Coronary artery (tissue), 2 donors: ENCODE data around the gene TTC7B.
"Not testable (repeated sequence)": the region's sequence is repeated elsewhere in the genome, so short reads cannot be mapped to it uniquely, and the experiment has no call there.

Experiments used
- DNase-seq: peaks from one replicate; pipeline ENCODE4 v3.0.0-alpha.2; 2017; ENCODE audit warnings: low spot score
- H3K27ac ChIP-seq, 2 donors: fragments of 200-600 bp; sonication (generic); one replicate each; pipeline ENCODE4 v1.5.1; 2016 to 2019
- H3K4me3 ChIP-seq: fragments of 200-600 bp; sonication (generic); 2 replicates; pipeline ENCODE4 v1.5.1; 2016; ENCODE audit warnings: mild to moderate bottlenecking, moderate library complexity
- CTCF ChIP-seq: fragments of 200-600 bp; sonication (generic); IDR thresholded peaks from one replicate; pipeline ENCODE4 v1.5.1; 2019; ENCODE audit warnings: antibody characterized with exemption

Gene TTC7B

GRCh38 chr14:90530523-90530922 lies 285.7 kb downstream of the TTC7B start:
- TF ChIP-seq CTCF = no peak
- no peak overlapping the region for H3K27ac ChIP-seq
- no peak overlapping the region for H3K4me3 ChIP-seq
- no peak for DNase-seq

DNA sequence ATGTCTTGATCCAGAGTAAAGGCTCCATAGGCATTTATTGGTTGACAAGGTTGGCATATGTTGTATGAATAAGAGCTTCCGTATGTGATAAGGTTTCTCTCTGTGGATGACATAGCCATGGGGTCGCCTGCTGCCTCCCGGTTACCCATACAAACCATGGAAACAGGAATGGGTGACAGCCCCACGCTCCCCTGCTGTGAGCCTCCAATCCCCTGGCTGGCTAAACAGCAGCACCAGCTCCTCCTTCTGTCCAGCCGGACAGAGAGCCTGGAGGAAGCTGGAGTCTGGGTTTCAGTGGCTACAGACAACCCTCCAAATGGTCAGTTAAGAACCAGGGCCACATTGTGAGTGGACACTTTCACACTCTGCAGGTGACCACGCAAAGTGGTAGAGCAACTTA lies 288.3 kb downstream of the TTC7B start:
- no peak for TF ChIP-seq CTCF
- Histone ChIP-seq H3K4me3 (no peak overlapping the region), H3K27ac (no peak overlapping the region)
- DNase-seq = no peak

DNA sequence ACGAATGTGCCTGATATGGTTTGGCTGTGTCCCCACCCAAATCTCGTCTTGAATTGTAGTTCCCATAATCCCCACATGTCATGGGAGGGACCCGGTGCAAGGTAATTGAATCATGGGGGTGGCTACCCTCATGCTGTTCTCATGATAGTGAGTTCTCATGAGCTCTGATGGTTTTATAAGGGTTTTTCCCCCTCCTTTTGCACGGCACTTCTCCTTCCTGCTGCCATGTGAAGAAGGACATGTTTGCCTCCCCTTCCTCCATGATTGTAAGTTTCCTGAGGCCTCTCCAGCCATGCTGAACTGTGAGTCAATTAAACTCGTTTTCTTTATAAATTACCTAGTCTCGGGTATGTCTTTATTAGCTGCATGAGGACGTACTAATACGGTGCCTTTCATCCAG lies 289.7 kb downstream of the TTC7B start:
- not testable (repeated sequence) for DNase-seq, H3K4me3 ChIP-seq, H3K27ac ChIP-seq

DNA sequence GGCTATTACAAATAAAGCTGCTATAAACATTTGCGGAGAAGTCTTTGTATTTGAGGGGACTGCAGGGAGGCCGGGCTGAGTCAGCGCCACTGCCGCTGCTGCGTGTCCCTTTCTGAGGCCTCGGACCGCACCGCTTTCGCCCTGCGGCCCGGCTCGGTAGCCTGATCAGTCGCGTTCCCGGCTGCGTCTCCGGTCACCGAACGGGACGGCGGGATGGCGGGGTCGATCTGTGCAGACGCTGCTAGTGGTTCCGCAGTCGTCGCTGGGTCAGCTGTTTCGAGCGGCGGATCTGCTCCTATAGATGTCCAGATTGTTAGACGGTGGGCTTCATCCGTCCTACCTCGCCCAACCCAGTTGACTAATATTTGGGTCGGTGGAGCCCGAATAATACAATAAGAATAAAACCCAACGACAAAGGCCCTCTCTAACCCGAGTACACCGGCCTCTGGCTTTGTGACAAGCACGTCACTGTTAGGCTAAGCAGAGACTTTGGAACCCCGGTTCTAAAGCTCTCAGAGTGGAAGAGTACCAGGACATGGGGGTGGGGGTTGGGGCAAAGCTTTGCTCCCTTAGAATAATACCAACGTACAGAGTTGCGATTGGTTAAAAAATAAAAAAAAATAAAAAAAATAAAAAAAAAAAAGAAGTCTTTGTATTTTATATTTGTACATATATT lies 290.7 kb downstream of the TTC7B start:
- not testable (repeated sequence) for H3K4me3 ChIP-seq, H3K27ac ChIP-seq, DNase-seq

DNA sequence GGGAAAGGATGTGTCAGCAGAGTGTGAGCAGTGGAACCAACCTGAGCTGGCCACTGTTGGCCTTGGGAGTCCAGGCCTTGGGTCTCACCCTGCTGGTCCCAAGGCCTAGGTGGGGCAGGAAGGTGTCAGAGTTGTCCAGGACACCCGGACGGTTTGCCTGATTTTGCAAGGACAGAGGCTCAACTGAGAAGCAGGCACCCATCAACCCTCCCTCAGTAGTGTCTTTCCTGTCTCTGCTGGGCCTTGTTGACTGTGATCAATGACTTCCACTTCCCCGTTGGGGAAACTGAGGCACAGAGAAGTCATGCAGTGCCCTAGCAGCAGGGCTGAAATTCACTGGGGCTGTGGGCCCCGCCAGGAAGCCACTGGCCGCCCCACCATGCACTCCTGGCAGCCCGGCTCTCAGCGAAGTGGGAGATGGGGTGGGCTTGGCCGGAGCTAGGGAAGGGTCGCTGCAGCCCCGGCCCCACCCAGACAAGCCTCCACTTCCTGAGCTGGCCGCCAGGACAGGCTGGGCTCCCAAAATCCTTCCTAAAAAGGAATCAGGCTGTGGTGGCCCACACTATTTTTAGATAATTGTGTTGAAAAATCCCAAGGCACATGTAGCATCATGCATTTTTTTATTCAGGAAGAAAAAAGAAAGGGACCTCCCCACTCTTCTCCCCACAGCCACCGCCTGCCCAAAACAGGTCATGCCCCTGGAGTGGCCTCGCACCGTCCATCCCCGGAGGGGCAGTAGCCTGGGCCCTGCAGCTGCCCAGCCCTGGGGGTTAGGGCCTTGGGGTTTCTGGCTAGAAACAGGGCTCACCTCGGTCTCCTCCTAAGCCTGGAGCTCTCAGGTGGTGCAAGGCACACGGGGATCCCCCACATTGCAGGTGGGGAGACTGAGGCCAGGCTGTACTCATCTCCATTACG lies 292.0 kb downstream of the TTC7B start:
- no peak overlapping the region for H3K4me3 ChIP-seq
- TF ChIP-seq CTCF = no peak
- H3K27ac ChIP-seq = peak overlapping the region; percentile 87 to 89
- DNase-seq = no peak

GRCh38 chr14:90523544-90523943 lies 292.7 kb downstream of the TTC7B start:
- H3K27ac ChIP-seq = peak overlapping the region; percentile 87 to 89
- no peak for TF ChIP-seq CTCF
- no peak for DNase-seq

DNA sequence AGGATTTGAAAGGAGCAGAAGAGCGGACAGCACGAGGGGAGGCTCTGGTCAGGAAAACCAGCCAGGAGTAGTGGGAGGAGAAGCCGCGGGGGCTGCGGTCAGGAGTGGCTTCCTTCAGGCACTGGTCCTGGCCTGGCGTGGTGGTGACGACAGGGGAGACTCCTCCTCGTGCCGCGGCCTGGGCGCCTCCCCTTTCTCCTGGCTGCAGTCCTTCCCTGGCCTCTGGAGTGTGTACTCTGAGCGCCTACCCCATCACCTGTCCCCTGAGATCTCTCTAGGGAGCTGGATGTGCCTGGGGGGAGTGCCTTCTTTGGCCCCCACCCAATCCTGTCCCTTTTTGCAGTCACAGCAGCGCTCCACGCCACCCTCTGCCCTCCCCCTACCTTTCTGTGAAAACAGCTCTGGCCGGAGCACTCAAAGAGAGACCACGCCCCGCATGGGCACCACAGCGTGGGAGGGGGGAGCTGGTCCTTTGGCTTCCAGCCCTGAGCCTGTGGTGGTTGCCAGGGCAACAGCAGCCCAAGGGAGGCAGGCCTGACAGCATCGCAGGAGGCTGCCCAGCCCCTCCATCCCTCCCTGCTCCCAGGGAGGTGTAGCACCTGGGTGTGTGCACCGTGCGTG lies 293.5 kb downstream of the TTC7B start:
- Histone ChIP-seq H3K27ac (peak overlapping the region; percentile 87 to 89), H3K4me3 (peak overlapping the region; percentile 18)
- no peak for TF ChIP-seq CTCF
- DNase-seq = no peak

More at GRCh38 chr14:90523544-90523943, 292.7 kb downstream of the TTC7B start:
- no peak overlapping the region for H3K4me3 ChIP-seq
